GM10248 (cell line): ENCODE measurements around the gene PHACTR1.

ENCODE experiments used
- CTCF ChIA-PET: fragments of 300-600 bp; sonication (Branson Sonifier 250); formaldehyde crosslinking; extraction: SDS; loops from one replicate; lab custom pipeline; 2021; ENCODE audit warnings: antibody characterized with exemption; lab: Yijun Ruan, JAX
- POLR2A ChIA-PET: fragments of 350-650 bp; sonication (Branson Sonifier 250); formaldehyde crosslinking; extraction: SDS; loops from one replicate; lab custom pipeline; 2020; ENCODE audit warnings: antibody characterized with exemption; lab: Yijun Ruan, JAX
- DNase-seq: peaks from one replicate; pipeline ENCODE4 v3.0.0; 2012; ENCODE audit errors: extremely low spot score
- CTCF ChIP-seq: IDR thresholded peaks from 2 replicates; pipeline ENCODE4 v1.5.1; 2012; ENCODE audit warnings: mild to moderate bottlenecking, low read depth; ENCODE audit errors: extremely low read depth, missing control alignments, control extremely low read depth

PHACTR1 gene

GRCh38 chr6:13328076-13328874 is 611.7 kb downstream of the PHACTR1 start, which contains the start of gene TBC1D7:
Gene TBC1D7 (minus strand): TSS chr6:13328537. CDS start chr6:13326898, 1,639 bp downstream.
- ChIA-PET POLR2A (interaction anchor here (1.3 kb wide), 1 partner anchor 25 kb away, joined by 4 read pairs; no protein-coding TSS in a partner anchor), CTCF (interaction anchor here (0.8 to 7.0 kb wide), 15 partner anchors 9 to 287 kb away, joined by 3 to 74 read pairs (median 4); partner anchors contain the start of genes NOL7 and SIRT5)
- peak; percentile 95 for DNase-seq
- TF ChIP-seq CTCF = no peak

GRCh38 chr6:13328875-13329183 is 612.3 kb downstream of the PHACTR1 start:
- no peak for TF ChIP-seq CTCF
- POLR2A ChIA-PET = interaction anchor here (0.6 to 1.3 kb wide), 2 partner anchors 26 to 135 kb away, joined by 3 to 4 read pairs; no protein-coding TSS in a partner anchor
- CTCF ChIA-PET = interaction anchor here (0.8 to 7.0 kb wide), 14 partner anchors 9 to 738 kb away, joined by 3 to 74 read pairs (median 4); partner anchors contain the start of genes NOL7 and SIRT5
- no peak for DNase-seq

GRCh38 chr6:13331516-13332348 is 615.2 kb downstream of the PHACTR1 start:
- peak; percentile 50 for TF ChIP-seq CTCF
- ChIA-PET POLR2A (interaction anchor here (0.7 kb wide), 1 partner anchor 65 kb away, joined by 10 read pairs; no protein-coding TSS in a partner anchor), CTCF (interaction anchor here (0.7 to 7.0 kb wide), 32 partner anchors 10 to 735 kb away, joined by 3 to 74 read pairs (median 4); partner anchors contain the start of genes NOL7 and SIRT5)
- peak; percentile 42 for DNase-seq

- CTCF ChIA-PET = interaction anchor here (0.7 to 7.0 kb wide), 17 partner anchors 10 to 421 kb away, joined by 3 to 74 read pairs (median 4); partner anchors contain the start of genes NOL7 and SIRT5
- no peak for DNase-seq
- no peak for TF ChIP-seq CTCF
- POLR2A ChIA-PET = no interaction called here
Measured at GRCh38 chr6:13332349-13332706, 615.8 kb downstream of the PHACTR1 start.

GRCh38 chr6:13334953-13335352 is 618.4 kb downstream of the PHACTR1 start:
- ChIA-PET POLR2A (no interaction called here), CTCF (interaction anchor here (0.8 to 2.4 kb wide), 12 partner anchors 9 to 732 kb away, joined by 3 to 15 read pairs (median 4); partner anchors contain the start of gene SIRT5)
- no peak for TF ChIP-seq CTCF
- no peak for DNase-seq

GRCh38 chr6:13336553-13336952 is 620.0 kb downstream of the PHACTR1 start:
- CTCF ChIA-PET = interaction anchor here (0.7 to 3.5 kb wide), 12 partner anchors 9 to 205 kb away, joined by 3 to 21 read pairs (median 4); partner anchors contain the start of gene TBC1D7
- TF ChIP-seq CTCF = peak; percentile 88
- peak; percentile 68 for DNase-seq
- POLR2A ChIA-PET = no interaction called here
